GM19025 (cell line): ENCODE results near the gene DOCK1.

ENCODE experiments used
- ATAC-seq: cut with Tn5 transposase; IDR thresholded peaks from one replicate; pipeline ENCODE4 v1.9.1; 2021; ENCODE audit warnings: mild to moderate bottlenecking, low read depth, moderate library complexity; ENCODE audit not compliant: unreplicated experiment

The DOCK1 gene

DNA sequence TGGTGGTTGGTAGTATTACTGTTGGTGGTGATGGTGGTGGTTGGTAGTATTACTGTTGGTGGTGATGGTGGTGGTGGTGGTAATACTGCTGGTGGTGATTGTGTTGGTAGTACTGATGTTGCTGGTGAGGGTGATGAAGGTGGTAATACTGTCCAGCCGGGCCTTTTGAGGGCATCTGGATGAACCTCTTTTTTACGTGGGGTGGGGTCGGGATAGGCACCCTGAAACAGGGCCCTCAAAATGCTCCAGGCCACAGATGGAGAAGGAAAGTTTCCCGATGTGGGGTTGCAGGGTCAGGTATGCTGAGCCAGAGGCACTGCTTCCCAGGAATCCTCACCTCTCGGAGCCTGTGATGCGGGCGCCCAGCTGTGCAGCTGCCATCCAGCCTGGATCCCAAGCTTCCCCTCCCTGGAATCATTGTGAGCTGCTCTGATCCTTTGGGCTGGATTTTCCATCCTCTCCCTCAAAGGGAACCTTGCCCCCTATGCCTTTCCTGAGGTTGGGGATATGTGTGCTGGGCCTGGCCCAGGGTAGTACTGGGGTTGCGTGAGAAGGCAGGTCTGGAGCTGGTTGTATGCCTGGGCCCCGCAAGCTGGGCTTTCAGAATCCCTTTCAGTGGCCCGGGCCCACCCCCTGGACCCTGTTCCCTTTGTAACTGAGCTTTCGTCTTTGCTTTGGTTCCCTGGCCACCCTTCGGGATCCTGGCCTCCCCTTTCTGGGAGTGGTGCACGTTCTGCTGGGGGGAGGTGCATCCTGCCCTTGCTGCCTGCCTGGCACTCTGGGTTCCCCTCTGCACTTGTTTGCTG is 43.3 kb downstream of the DOCK1 start:
- ATAC-seq: no peak

DNA sequence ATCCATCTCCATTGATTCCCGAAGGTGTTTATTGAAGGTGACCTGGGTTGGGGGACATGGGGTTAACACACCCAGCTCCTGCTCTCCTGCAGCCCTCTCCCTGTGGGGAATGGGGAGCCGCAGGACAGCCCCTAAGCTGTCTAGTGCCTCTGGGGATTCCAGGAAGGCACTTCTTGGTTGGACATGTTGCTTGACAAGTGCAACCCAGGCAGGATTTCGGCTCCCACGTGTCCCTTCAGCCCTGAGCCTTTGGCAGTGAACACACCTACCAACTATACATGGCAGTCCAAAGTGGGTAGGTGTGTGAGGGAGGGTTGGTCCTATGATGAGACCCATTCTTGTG is 43.9 kb downstream of the DOCK1 start:
- no peak for ATAC-seq

DNA sequence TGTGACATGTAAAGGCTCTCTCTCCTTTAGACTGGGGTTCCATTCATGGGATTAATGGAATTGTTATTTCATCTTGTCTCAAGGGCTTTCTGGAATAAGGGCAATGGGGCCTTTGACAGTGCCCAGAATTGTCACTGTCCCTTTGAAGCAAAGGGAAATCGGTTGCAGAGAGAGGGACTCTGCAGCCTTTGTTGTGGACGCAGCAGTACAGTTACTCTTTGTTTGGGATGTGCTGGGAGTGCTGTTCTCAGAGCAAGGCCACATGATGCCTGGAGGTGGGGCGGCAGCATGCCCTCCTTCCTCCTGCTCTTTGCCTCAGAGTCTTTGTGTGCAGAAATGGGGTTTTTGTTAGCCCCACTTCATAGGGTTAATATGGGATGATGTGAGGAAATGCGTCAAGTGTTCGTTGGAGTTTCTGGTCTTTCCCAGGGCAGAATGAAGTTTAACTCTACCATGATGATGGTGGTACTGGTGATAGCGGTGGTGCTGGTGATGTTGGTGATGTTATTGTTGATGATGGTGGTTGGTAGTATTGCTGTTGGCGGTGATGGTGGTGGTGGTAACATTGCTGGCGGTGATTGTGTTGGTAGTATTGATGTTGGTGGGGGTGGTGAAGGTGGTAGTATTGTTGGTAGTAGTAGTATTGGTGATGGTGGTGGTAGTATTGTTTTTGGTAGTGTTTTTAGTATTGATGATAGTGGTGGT is 45.3 kb downstream of the DOCK1 start:
- ATAC-seq: no peak

DNA sequence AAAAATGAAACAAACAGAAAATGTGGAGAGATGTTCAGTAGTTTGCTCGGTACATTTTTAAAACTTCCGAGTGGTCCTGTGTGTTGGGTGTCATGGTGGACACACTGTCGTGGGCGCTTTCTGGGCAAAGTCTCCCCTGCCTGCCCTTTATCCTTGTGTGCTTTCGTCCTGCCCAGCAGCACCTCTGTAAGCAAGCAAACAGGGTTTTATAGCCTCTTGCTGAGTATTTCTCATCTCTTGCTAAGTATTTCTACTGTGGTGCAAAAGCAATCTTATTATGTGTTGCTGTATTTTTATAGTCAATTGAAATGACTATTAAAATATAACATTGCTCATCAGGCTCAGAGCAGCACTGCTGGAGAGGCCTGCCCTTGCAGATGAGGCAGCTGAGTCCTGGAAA is 48.7 kb downstream of the DOCK1 start:
- ATAC-seq: no peak

DNA sequence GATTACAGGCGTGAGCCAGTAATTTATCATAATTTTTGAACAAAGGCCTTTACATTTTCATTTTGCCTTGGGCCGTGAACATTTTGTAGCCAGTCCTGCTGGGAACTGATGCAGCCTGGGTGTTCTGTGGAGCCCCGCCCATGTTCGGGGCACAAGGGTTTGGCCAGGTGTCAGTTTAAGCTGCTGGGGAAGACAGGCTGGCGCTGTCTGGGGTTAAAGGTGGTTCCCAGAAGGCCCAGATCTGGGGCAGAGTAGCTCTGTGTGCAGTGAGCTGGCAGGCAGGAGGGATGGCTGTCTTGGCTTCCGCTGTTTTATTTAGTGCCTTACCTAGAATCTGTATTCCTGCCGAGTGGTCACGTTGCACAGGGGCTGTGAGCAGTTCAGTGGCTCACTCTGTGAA is 50.2 kb downstream of the DOCK1 start:
- no peak for ATAC-seq

GRCh38 chr10:126955934-126956711 is 50.9 kb downstream of the DOCK1 start:
- no peak for ATAC-seq

GRCh38 chr10:126956712-126957108 is 51.5 kb downstream of the DOCK1 start:
- ATAC-seq: no peak

DNA sequence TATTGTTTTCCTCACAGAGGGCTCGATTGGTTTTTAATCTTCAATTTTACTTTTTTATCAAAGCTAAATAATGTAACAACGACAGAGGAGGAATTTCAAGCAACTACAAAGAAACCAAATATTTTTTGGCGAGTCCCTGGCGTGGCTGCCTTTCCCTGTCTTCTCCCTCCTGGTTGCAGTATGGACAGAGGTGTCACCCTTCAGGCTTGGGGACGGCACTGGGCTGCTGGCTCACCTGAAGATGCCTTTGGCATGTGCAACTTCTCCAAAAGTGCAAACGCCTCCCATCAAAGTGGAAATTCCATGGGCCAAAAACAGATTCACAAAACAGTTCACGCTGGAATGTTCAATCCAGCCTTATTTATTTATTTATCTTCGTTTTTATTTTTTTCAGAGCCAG is 51.9 kb downstream of the DOCK1 start:
- no peak for ATAC-seq

- ATAC-seq: no peak
These were observed 54.2 kb downstream of the DOCK1 start for GRCh38 chr10:126959431-126959830.

DNA sequence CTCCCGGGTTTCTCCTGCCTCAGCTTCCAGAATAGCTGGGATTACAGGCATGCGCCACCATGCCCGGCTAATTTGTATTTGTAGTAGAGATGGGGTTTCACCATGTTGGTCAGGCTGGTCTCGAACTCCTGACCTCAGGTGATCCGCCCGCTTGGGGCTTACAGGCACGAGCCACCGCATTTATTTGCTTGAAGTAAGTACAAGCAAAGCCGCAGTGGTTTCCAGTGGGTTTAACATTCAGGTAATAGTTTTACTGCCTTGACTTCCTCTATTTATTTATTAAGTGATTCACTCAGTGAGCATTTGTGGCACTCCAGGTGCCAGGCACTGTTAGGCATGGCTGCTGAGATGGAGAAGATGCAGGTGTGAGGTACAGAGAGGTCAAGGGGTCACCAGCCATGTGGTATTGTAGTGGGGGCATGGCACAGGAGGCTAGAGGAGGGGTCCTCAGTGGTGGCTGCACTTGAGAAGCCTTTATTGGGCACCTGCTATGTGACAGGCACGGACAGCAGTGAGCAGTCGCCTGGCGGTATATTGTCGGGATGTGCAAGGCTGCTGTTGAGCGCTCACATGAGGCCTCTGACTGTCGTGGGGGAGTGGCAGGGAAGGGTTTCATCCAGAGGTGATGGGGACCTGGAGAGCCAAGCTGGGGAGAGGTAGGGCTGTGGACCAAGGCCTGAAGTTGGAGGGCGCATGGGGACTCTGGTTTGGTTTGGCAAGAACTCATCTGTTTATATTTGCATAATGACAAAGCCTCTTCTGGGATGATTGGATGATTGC is 54.9 kb downstream of the DOCK1 start:
- ATAC-seq: no peak

GRCh38 chr10:126963354-126963753 is 58.1 kb downstream of the DOCK1 start:
- no peak for ATAC-seq

DNA sequence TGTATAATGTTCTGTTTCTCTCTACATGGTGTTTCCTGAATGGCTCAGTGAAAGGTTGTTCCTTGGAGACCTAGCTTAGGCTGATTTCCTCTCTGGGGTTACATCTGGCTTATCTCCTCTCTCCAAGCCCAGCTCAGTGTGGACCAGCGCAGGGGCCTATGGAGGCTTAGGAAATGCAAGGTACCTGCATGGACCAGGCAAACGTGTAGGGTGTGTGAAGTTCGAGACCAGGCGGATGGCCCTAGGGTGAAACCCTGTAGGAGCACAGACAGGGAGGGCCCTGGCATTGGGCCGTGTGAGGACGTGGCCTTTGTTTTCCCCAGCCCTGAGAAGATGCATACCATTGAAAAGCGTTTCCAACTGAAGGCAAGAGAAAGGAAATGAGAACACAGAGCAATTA is 59.0 kb downstream of the DOCK1 start:
- ATAC-seq: no peak

GRCh38 chr10:126966938-126967337 is 61.7 kb downstream of the DOCK1 start:
- no peak for ATAC-seq

DNA sequence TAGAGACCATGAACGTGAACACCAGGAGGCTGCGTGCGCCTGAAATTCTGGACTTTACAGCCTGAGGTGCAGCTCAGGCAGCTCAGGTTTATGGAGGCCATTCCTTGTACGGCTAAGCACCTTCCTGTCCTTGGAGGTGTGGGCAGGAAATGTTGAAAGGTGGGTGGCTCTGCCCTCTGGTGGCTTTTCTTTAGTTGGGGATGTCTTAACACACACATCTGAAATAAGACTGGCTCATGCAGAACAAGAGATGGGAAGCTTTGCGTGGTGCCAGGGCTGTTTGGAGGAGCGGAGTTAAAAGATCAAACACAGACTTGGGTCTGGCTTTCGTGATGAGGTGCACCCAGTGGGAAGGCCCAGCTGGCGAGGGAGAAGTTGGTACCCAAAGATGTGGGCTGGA is 64.1 kb downstream of the DOCK1 start:
- no peak for ATAC-seq

DNA sequence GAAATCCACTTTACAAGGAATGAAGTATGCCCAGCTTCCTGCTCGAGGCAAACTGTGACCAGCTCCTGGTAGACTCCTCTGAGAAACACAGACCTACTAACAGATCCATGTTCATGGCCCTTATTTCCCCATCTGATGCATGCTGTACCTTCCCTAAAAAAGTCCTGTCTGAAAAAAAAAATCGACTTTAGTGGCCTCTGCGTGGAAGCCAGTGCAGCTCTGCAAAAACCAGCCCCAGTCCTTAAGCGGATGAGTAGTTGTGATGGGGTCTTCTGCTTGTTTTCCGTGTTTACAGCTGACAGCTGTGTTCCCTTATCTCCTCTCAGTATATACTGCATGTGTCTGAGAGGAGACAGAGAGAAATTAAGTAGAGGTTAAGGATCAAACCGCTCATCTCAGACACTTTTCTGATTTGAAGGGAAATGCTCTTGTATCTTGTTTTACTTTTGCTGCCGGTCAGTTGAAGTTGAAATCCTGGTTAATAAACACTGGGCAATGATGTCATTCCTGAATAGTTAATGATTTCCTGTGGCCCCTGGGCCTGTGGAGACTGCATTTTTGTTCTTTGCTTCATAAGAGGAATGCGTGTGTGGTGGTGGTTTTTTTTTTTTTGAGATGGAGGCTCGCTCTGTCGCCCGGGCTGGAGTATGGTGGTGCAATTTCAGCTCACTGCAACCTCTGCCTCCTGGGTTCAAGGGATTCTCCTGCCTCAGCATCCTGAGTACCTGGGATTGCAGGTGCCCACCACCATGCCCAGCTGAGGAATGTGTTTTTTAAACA is 67.6 kb downstream of the DOCK1 start:
- no peak for ATAC-seq

GRCh38 chr10:126975221-126975620 is 70.0 kb downstream of the DOCK1 start:
- no peak for ATAC-seq

DNA sequence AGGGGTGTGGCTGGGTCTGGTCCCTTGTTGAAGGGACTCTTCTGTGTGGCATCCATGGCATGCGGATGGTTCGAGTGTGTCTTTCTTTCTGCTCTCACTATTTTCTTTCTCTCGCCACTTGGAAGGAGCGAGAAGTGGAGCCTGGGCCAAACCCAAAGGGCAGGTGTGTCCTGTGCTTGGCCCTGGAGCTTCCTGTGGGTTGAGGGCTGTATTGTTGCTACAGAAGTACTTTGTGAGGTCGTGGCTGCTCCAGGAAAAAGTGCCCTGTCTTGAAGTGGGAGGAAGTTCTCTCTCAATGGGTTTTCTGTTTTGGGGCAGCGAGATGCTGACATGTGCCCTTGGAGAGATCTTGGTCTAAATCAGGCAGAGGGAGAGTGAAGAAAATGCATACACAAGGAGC is 72.0 kb downstream of the DOCK1 start:
- no peak for ATAC-seq

DNA sequence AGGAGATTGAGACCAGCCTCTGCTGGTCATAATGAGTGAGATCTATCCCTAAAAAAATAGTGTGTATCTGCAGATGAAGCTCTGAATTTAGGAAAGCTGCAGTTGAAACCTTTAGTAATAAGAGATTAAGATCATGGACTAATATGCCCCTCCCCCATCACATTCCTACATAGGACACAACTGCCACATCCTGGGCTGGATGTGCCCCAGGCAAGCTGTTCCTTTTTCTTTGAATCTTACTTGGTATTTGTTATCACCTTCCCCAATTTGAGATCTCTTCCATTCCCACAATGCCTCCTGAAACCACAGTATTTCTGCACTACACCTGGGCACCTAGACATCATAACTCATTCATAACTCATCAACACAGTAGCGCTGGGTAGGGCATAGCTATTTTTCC is 74.1 kb downstream of the DOCK1 start:
- ATAC-seq: no peak

DNA sequence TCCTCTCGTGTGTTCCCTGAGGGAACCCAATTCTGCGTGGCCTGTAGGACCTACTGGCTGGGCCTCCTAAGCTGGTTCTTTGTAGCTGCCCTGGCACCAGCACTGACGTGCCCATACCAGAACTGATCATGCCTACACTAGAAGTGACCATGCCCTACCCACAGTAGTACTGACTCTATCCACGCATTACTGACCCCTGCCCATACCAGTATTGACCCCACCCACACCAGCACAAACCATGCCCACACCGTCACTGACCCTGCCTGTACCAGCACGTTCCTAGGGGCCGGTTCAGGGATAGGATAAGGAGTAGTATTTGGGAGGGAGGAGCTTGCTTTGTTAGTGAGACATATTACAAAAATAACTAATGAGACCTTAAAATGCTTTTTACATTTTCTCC is 88.0 kb downstream of the DOCK1 start:
- ATAC-seq: no peak
